Measurements from ENCODE around the gene GRIN3A.
A peak's percentile ranks its signal among the peaks of the same experiment; 100 is the strongest.
"Not testable (repeated sequence)": the region's sequence is repeated elsewhere in the genome, so short reads cannot be mapped to it uniquely, and the experiment has no call there.

Gene GRIN3A

GRCh38 chr9:101631892-101632291 is 106.6 kb downstream of the GRIN3A start:
- no peak for DNase-seq

- DNase-seq: no peak
Measured at GRCh38 chr9:101629636-101630035, 108.8 kb downstream of the GRIN3A start.

- DNase-seq: no peak
Measured at GRCh38 chr9:101628173-101628572, 110.3 kb downstream of the GRIN3A start.

- DNase-seq: no peak
Measured at GRCh38 chr9:101626295-101626694, 112.2 kb downstream of the GRIN3A start.

GRCh38 chr9:101625876-101626275 is 112.6 kb downstream of the GRIN3A start:
- no peak for DNase-seq

GRCh38 chr9:101620452-101620851 is 118.0 kb downstream of the GRIN3A start:
- no peak for DNase-seq

- DNase-seq: no peak
Measured at GRCh38 chr9:101618698-101619097, 119.7 kb downstream of the GRIN3A start.

GRCh38 chr9:101605547-101605946 is 132.9 kb downstream of the GRIN3A start:
- no peak for DNase-seq

- no peak for DNase-seq
Measured at GRCh38 chr9:101604296-101604695, 134.2 kb downstream of the GRIN3A start.

GRCh38 chr9:101601904-101602765 is 136.3 kb downstream of the GRIN3A start:
- DNase-seq: peak; percentile 71

- no peak for DNase-seq
Measured at GRCh38 chr9:101594796-101595195, 143.7 kb downstream of the GRIN3A start, which contains the start of gene PPP3R2. TSS of gene PPP3R2 (minus strand) at chr9:101594969. CDS start at chr9:101594921, 48 bp downstream.

- DNase-seq: no peak
Measured at GRCh38 chr9:101593345-101593744, 145.1 kb downstream of the GRIN3A start.

- no peak for DNase-seq
Measured at GRCh38 chr9:101592788-101593187, 145.7 kb downstream of the GRIN3A start.

- no peak for DNase-seq
Measured at GRCh38 chr9:101591787-101592446, 146.5 kb downstream of the GRIN3A start.

GRCh38 chr9:101590901-101591300 is 147.5 kb downstream of the GRIN3A start:
- DNase-seq: no peak

GRCh38 chr9:101590074-101590473 is 148.4 kb downstream of the GRIN3A start:
- DNase-seq: not testable (repeated sequence)

- DNase-seq: no peak
Measured at GRCh38 chr9:101587332-101588043, 151.0 kb downstream of the GRIN3A start.

- no peak for DNase-seq
Measured at GRCh38 chr9:101586651-101587050, 151.8 kb downstream of the GRIN3A start.

GRCh38 chr9:101585740-101586139 is 152.7 kb downstream of the GRIN3A start:
- DNase-seq: no peak

GRCh38 chr9:101582553-101582952 is 155.9 kb downstream of the GRIN3A start:
- no peak for DNase-seq

GRCh38 chr9:101579711-101580545 is 158.5 kb downstream of the GRIN3A start:
- no peak for DNase-seq

GRCh38 chr9:101578378-101578777 is 160.1 kb downstream of the GRIN3A start:
- no peak for DNase-seq
